NT2/D1 (cell line): ENCODE results near the gene ZBTB16.

Experiments used
- DNase-seq: peaks from one replicate; pipeline ENCODE4 v3.0.0-alpha.2; 2011; ENCODE audit warnings: low read depth, low spot score
- H3K27me3 ChIP-seq: 2 replicates; pipeline ENCODE4 v1.6.0; 2011; ENCODE audit warnings: mild to moderate bottlenecking; ENCODE audit not compliant: insufficient read length, insufficient read depth
- H3K36me3 ChIP-seq: 2 replicates; pipeline ENCODE4 v1.6.1; 2011; ENCODE audit warnings: mild to moderate bottlenecking, low read length, mixed read lengths; ENCODE audit not compliant: insufficient read depth, insufficient read length
- H3K4me1 ChIP-seq: 2 replicates; pipeline ENCODE4 v1.5.1; 2011; ENCODE audit not compliant: insufficient read depth, insufficient read length
- H3K4me3 ChIP-seq: 2 replicates; pipeline ENCODE4 v1.5.1; 2011; ENCODE audit warnings: low read depth; ENCODE audit not compliant: insufficient read length
- H3K9ac ChIP-seq: 2 replicates; pipeline ENCODE4 v1.6.0; 2011; ENCODE audit warnings: low read depth; ENCODE audit not compliant: insufficient read length
- H3K9me3 ChIP-seq: 2 replicates; pipeline ENCODE4 v1.5.1; 2011; ENCODE audit warnings: mild to moderate bottlenecking, low read length; ENCODE audit not compliant: insufficient read depth
- SUZ12 ChIP-seq: IDR thresholded peaks from 2 replicates; pipeline ENCODE4 v1.6.1; 2011; ENCODE audit not compliant: insufficient read length, insufficient read depth; ENCODE audit errors: extremely low read depth
- YY1 ChIP-seq: IDR thresholded peaks from 2 replicates; pipeline ENCODE4 v1.6.1; 2011; ENCODE audit not compliant: insufficient read length, insufficient read depth
- ZNF274 ChIP-seq: IDR thresholded peaks from 2 replicates; pipeline ENCODE4 v1.6.1; 2011; ENCODE audit warnings: mild to moderate bottlenecking, low read depth, low read length

ZBTB16 gene

GRCh38 chr11:114262681-114263512 lies 203.4 kb downstream of the ZBTB16 start:
- TF ChIP-seq ZNF274, result no peak
- TF ChIP-seq YY1, result no peak
- TF ChIP-seq SUZ12, result no peak
- Histone ChIP-seq H3K9ac (no peak overlapping the region), H3K36me3 (no peaks in the 10 kb centered on the region), H3K27me3 (peaks cover 3% of the 10 kb centered on the region), H3K9me3 (no peaks in the 10 kb centered on the region), H3K4me3 (no peak overlapping the region), H3K4me1 (peaks cover 8% of the 10 kb centered on the region)
- DNase-seq, result peak; percentile 46

- no peak for DNase-seq
- H3K9ac ChIP-seq, result no peak overlapping the region
- peaks cover 3% of the 10 kb centered on the region for H3K27me3 ChIP-seq
- peaks cover 4% of the 10 kb centered on the region for H3K4me1 ChIP-seq
- TF ChIP-seq YY1 (no peak), ZNF274 (no peak), SUZ12 (no peak)
- H3K36me3 ChIP-seq, result no peaks in the 10 kb centered on the region
- H3K9me3 ChIP-seq, result no peaks in the 10 kb centered on the region
- H3K4me3 ChIP-seq, result no peak overlapping the region
These were observed 204.1 kb downstream of the ZBTB16 start for GRCh38 chr11:114263513-114264170.

- TF ChIP-seq ZNF274 (no peak), SUZ12 (no peak), YY1 (no peak)
- no peaks in the 10 kb centered on the region for H3K36me3 ChIP-seq
- no peak overlapping the region for H3K9ac ChIP-seq
- H3K4me1 ChIP-seq, result peaks cover 4% of the 10 kb centered on the region
- no peak for DNase-seq
- H3K27me3 ChIP-seq, result peaks cover 3% of the 10 kb centered on the region
- no peak overlapping the region for H3K4me3 ChIP-seq
- H3K9me3 ChIP-seq, result no peaks in the 10 kb centered on the region
These were observed 204.9 kb downstream of the ZBTB16 start for GRCh38 chr11:114264381-114264780.

GRCh38 chr11:114265122-114265878 lies 205.8 kb downstream of the ZBTB16 start:
- H3K9me3 ChIP-seq, result no peaks in the 10 kb centered on the region
- H3K4me3 ChIP-seq, result no peak overlapping the region
- H3K36me3 ChIP-seq, result no peaks in the 10 kb centered on the region
- DNase-seq, result no peak
- H3K4me1 ChIP-seq, result peaks cover 4% of the 10 kb centered on the region
- TF ChIP-seq SUZ12 (no peak), YY1 (no peak), ZNF274 (no peak)
- no peak overlapping the region for H3K9ac ChIP-seq
- H3K27me3 ChIP-seq, result peaks cover 3% of the 10 kb centered on the region

GRCh38 chr11:114269498-114269897 lies 210.0 kb downstream of the ZBTB16 start:
- Histone ChIP-seq H3K4me1 (no peaks in the 10 kb centered on the region), H3K4me3 (no peak overlapping the region), H3K27me3 (no peaks in the 10 kb centered on the region), H3K36me3 (no peaks in the 10 kb centered on the region), H3K9me3 (no peaks in the 10 kb centered on the region), H3K9ac (no peak overlapping the region)
- DNase-seq, result no peak
- no peak for TF ChIP-seq SUZ12
- no peak for TF ChIP-seq ZNF274
- TF ChIP-seq YY1, result no peak

- DNase-seq, result no peak
- no peaks in the 10 kb centered on the region for H3K36me3 ChIP-seq
- TF ChIP-seq SUZ12, result no peak
- TF ChIP-seq YY1, result no peak
- no peak for TF ChIP-seq ZNF274
- H3K9ac ChIP-seq, result no peak overlapping the region
- H3K4me3 ChIP-seq, result no peak overlapping the region
- no peaks in the 10 kb centered on the region for H3K27me3 ChIP-seq
- H3K4me1 ChIP-seq, result no peaks in the 10 kb centered on the region
- no peaks in the 10 kb centered on the region for H3K9me3 ChIP-seq
These were observed 211.2 kb downstream of the ZBTB16 start for GRCh38 chr11:114270531-114271270.
